ENCODE results near the gene HLA-DOA.

The HLA-DOA gene

DNA sequence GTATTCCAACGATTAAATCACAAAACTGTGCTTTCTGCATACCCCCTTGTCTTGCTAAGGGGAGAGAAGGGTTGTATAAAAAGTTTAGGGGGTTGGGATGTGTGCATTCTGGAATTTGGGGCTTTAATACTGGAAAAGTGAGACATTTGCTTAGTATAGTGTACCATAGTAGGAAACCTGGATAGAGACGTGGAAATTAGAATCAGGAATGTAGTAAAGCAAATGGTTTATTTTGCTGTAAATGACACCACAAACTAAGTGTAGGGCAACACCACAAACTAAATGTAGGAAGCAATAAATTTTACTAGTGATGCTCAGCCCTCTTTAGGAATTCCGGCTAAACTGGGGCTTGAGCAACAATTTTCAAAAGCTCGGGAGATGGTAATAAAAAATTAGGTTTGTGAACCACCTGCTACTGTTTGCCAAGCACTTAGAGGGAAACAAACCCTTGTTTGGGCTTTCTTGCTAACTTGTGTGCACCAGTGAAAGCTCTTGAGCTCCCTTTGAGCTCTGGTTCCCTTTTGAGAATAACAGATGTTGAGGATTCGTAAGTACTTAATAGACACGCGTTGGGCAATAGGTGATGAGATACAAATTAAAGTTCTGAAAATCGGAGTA is 27.2 kb downstream of the HLA-DOA start:
- FAIRE-seq (no peak), DNase-seq (ENCODE audit: extremely low spot score, insufficient read length, low read depth) (no peak)

GRCh38 chr6:32980488-32981038 is 28.8 kb downstream of the HLA-DOA start:
- no peak for DNase-seq (ENCODE audit: extremely low spot score, insufficient read length, low read depth)
- FAIRE-seq: no peak

GRCh38 chr6:32979720-32980487 is 29.5 kb downstream of the HLA-DOA start:
- FAIRE-seq (no peak), DNase-seq (ENCODE audit: extremely low spot score, insufficient read length, low read depth) (no peak)

- no peak for DNase-seq (ENCODE audit: extremely low spot score, insufficient read length, low read depth)
- FAIRE-seq: no peak
Measured at GRCh38 chr6:32977953-32978324, 31.5 kb downstream of the HLA-DOA start.

GRCh38 chr6:32977272-32977952 is 32.0 kb downstream of the HLA-DOA start:
- FAIRE-seq: no peak
- no peak for DNase-seq (ENCODE audit: extremely low spot score, insufficient read length, low read depth)

DNA sequence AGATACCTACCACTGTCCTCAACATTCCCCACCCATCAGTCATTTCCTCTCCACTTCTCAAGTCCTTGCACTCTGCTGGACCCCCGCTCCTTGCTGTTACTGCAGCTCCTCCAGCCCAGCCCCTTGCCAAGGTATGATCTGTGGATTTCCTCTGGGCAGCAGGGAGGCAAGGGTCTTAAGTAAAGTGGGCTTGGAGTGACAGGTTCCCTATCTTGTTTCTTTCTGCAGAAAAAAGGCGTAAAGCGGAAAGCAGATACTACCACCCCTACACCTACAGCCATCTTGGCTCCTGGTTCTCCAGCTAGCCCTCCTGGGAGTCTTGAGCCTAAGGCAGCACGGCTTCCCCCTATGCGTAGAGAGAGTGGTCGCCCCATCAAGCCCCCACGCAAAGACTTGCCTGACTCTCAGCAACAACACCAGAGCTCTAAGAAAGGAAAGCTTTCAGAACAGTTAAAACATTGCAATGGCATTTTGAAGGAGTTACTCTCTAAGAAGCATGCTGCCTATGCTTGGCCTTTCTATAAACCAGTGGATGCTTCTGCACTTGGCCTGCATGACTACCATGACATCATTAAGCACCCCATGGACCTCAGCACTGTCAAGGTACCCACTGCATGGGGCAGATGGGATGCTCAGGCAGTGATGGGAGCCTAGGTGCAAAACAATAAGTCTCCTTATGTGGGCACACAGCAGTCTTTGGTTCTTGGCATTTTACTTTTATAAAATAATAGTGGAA is 32.9 kb downstream of the HLA-DOA start:
- FAIRE-seq (no peak), DNase-seq (ENCODE audit: extremely low spot score, insufficient read length, low read depth) (no peak)

DNA sequence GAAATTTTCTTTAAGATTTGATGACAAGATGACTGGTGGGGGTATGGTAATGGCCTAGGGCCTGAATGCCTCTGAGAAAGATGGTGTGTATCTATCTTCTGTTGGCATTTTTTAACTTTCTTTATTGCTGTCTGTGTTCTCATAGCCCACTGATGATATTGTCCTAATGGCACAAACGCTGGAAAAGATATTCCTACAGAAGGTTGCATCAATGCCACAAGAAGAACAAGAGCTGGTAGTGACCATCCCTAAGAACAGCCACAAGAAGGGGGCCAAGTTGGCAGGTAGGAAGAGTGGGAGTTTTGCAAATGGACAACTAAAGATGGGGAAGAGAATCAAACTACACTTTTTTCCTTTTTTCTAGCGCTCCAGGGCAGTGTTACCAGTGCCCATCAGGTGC is 33.5 kb downstream of the HLA-DOA start:
- DNase-seq (ENCODE audit: extremely low spot score, insufficient read length, low read depth) (no peak), FAIRE-seq (no peak)

- FAIRE-seq (no peak), DNase-seq (ENCODE audit: extremely low spot score, insufficient read length, low read depth) (no peak)
Measured at GRCh38 chr6:32974541-32975308, 34.7 kb downstream of the HLA-DOA start.

GRCh38 chr6:32974016-32974333 is 35.4 kb downstream of the HLA-DOA start:
- no peak for FAIRE-seq
- DNase-seq (ENCODE audit: extremely low spot score, insufficient read length, low read depth): no peak

- DNase-seq (ENCODE audit: extremely low spot score, insufficient read length, low read depth) (no peak), FAIRE-seq (no peak)
Measured at GRCh38 chr6:32973144-32974015, 36.0 kb downstream of the HLA-DOA start.

DNA sequence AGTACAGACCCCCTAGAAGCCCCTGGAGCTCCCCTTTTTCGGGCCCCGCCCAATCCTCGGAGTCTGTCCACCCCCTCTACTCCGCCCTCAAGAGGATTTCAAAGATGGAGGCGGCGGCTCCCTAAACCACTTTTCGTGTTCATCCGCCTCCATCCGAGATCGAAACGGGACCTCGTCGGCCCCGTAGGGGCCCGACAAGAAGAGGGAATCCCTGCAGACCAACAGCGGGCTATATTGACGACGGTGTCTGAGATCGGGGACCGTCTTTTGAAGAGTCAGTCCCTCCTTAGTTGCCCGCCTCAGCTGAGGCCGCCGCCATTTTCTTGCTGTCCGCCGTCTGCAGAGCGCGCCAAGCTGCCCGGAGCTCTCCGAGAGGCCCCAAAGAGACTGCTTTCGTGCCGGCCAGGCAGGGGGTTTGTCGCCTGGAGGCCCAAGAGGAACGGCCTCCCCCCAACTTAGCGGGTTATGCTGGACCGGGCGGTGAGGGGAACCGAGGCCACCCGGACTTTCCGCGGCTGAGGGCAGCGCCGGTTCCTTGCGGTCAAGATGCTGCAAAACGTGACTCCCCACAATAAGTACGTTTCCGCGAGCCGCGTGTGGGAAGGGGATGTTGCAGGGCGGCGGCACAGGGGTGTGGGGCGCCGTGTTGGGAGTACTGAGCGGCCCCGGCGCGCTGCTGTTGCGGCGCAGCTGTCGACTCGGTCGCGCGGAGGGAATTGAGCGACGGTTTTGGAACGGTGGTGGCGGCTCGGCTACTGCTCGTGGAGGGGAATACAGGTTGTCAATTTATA is 36.8 kb downstream of the HLA-DOA start:
- FAIRE-seq: no peak
- DNase-seq (ENCODE audit: extremely low spot score, insufficient read length, low read depth): no peak

DNA sequence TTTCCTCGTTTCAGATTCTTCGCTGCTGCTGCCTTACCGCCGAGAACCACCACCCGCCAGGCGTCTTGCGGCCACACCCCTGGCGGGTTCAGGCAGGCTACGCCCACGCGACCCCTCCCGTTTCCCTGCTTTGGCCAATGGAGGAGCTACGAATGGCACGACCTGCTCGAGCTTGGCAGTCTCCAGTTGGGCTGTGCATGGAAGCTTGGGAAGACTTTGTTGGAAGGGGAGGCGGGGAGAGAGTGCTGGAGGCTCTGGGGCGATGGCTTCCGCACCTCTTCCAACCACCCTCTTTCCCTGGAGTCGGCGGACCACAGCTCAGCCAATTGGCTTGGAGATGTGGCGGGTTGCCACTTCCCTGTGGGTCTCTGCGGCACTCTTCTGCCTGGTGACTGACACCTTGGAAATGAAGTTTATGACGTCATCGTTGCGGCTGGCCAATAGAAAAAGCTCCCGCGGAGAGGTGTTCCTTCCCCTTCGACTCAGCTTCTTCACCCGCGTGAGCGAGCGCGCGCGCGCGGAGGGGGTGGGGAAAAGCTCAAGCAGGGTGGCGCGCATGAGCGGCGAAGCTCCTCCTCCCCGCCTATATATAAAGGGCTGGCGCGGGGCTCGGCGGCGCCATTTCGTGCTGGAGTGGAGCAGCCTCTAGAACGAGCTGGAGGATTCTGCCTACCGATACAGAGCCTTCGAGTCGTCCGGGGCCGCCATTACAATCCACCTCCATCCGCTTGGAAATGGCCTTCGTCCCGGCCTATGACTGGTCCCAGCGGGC is 37.6 kb downstream of the HLA-DOA start:
- peak; percentile 92 for DNase-seq (ENCODE audit: extremely low spot score, insufficient read length, low read depth)
- peak; percentile 95 for FAIRE-seq

- no peak for DNase-seq (ENCODE audit: extremely low spot score, insufficient read length, low read depth)
- FAIRE-seq: no peak
Measured at GRCh38 chr6:32971242-32971580, 38.2 kb downstream of the HLA-DOA start.

DNA sequence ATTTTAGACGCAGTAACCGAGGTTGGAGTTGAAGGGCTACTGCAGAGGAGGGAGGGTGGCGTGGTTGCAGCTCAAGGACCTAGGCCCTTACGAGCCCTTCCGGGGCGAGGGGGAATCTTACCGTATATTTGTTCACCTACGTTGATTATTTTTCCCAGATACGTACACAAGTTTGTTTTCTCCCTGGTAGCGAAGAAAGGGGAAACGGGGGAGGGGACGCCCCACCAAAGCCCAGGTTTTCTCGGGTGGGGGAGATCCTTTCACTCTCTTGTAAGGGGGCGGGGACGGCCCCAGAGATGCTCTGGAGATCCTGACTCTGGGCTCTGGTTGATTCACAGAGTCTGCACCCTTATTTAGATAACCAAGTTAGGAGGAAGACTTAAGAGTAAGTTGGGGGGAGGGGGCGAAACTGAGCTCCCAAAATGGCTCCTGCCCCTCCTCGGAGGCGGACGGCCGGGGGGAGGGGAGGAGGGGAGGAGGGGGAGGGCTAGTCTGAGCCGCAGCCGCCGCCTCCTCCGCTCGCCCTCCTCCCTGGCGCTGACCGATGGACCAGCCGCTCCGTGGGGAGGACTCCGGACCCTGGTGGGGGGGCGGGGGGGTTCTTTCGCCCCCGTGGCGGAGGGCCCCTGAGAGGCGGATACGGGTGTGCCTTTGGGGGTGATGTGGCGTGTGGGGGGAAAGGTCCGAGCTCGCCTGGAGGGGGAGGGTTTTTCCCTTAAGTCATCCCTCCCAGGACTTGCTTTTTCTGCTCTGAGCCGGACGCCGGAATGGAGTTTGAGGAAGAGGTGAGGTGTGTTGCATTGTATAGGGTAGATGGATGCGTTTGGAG is 38.8 kb downstream of the HLA-DOA start:
- DNase-seq (ENCODE audit: extremely low spot score, insufficient read length, low read depth) (no peak), FAIRE-seq (peak; percentile 66)

GRCh38 chr6:32969685-32970412 is 39.5 kb downstream of the HLA-DOA start:
- no peak for DNase-seq (ENCODE audit: extremely low spot score, insufficient read length, low read depth)

More at GRCh38 chr6:32969685-32970412, 39.5 kb downstream of the HLA-DOA start:
- FAIRE-seq: no peak
